Astrocyte of the cerebellum (primary cell): ENCODE results near the gene REV3L.

Source experiments
- DNase-seq: peaks from one replicate; pipeline ENCODE4 v3.0.0-alpha.2; 2011; ENCODE audit warnings: low read depth
- H3K4me3 ChIP-seq: 2 replicates; pipeline ENCODE4 v1.5.1; 2011; ENCODE audit warnings: mild to moderate bottlenecking, low read depth, low read length, moderate library complexity
- in situ Hi-C: cut with HindIII; loops from 2 replicates; pipeline ENCODE4 v1.10.0; 2017; ENCODE audit warnings: low sequenced_read_pairs
- TF ChIP-seq, protein P1 (sequence below): IDR thresholded peaks from 2 replicates; pipeline ENCODE4 v1.5.1; 2012; ENCODE audit warnings: low read length, low read depth, moderate library complexity, mild to moderate bottlenecking; ENCODE audit errors: missing control alignments

Gene REV3L

DNA sequence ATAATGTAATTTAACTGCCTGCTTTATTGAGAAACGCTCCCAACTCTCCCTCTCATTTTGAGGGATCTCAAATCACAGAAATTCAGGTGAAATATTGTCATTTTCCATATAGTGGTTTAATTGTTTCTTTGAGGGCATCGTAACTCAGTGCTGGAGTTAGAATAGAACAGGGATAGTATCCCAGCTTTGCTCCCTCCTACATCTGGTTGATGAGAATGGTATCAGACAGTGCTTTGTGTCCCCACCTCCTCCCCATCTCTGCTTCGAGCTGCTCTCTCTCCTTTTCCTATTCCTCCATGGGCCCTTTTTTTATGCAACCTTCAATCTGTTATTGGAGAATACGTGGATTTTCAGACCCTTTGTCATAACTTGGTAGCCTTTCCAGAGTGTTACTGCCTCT lies 41.2 kb upstream of the REV3L start:
- DNase-seq = no peak
- no peak overlapping the region for H3K4me3 ChIP-seq
- in situ Hi-C loops = no loop called here
- TF ChIP-seq, protein P1, sequence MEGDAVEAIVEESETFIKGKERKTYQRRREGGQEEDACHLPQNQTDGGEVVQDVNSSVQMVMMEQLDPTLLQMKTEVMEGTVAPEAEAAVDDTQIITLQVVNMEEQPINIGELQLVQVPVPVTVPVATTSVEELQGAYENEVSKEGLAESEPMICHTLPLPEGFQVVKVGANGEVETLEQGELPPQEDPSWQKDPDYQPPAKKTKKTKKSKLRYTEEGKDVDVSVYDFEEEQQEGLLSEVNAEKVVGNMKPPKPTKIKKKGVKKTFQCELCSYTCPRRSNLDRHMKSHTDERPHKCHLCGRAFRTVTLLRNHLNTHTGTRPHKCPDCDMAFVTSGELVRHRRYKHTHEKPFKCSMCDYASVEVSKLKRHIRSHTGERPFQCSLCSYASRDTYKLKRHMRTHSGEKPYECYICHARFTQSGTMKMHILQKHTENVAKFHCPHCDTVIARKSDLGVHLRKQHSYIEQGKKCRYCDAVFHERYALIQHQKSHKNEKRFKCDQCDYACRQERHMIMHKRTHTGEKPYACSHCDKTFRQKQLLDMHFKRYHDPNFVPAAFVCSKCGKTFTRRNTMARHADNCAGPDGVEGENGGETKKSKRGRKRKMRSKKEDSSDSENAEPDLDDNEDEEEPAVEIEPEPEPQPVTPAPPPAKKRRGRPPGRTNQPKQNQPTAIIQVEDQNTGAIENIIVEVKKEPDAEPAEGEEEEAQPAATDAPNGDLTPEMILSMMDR = no peak

DNA sequence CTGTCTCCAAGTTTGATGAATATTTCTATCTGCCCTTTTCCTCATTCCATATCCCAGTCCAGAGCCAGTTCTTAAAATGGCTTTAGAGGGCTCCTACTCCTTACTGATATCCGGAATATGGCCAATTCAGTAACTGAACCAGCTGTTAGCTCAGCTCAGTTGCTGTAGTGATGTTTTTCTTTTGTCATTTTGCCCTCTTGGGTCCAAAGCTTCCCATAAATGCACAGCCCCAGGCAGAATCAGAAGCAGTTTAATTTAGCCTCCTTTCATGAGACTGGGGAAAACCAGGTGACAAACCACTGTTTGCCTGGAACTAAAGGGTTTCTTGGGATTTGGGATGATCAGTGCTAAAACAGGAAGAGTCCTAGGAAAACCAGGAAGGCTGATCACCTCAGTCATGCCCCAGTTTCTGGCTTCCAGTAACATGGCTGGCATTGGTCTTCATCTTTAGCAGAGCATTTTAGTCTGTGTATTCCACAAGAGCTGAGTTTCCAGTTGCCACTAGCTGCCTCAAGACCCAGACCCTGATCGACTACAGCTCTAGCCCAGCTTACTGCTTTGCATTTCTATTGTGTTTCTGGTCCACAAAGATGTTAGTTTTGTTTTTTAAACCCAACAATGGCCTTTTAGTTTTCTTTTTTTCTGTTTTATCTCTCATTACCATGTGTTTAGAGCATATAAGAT lies 40.6 kb upstream of the REV3L start:
- in situ Hi-C loops = no loop called here
- TF ChIP-seq, protein P1 = no peak
- H3K4me3 ChIP-seq = no peak overlapping the region
- no peak for DNase-seq

DNA sequence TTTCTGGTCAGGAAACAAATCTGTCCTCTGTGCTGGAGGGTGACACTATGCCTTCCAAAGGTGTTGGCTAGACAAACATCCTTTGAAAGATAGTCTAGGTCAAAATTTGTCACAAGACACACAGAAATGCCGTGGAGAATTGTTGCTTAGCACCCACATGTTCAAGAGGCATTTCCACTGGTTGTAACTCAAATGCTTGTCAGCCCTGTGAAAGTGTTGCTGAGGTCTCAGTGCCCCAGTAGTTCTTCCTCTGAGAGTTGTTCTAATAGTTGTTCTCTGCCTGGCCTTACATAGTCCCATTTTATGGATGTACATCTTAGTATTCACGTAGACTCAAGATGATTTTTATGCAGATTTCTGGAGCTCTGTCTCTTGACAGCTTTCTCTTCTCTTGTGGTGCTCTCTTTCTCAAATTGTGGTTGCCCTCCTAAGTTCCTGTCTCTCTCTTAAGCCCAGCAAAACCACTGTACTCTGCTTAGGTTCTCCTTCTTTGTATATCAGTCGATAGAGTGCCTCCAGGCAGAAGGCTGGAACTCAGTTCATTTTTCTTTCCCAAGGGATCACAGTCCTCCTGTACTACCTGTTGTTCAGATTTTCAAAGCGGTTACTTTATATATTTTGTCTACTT lies 39.5 kb upstream of the REV3L start:
- TF ChIP-seq, protein P1 = no peak
- no peak overlapping the region for H3K4me3 ChIP-seq
- DNase-seq = no peak
- in situ Hi-C loops = no loop called here

DNA sequence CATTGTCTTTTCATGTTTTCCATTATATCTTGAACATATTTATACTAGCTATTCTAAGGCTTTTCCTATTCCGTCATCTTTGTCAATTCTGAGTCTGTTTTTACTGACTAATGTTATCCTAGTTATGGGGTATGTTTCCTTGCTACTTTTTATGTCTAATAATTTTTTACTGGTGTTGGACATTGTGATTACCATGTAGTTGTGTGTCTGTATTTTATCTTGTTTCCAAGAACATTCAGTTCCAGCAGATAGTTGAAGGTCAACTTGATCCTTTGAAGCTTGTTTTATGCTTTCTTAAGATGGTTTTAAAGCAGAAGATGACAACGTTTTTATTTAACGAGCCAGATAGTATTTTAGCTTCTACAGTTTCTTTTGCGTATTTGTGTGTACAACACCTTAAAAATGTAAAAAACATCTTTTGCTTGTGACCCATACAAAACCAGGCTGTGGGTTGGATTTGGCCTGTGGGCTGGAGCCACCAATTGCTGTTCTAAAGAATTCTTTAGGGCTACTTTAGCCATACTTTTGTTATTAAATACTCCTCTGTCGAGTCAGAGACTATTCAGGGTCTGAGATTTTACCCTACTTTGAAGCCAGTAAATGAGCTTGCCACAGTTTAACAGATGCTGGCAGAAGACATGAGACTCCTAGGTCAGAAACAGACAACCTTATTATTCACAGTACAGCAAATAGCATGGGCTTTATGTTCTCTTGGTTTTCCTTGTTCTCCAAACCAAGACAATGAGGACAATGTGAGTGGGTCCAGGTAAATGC lies 38.7 kb upstream of the REV3L start:
- no peak overlapping the region for H3K4me3 ChIP-seq
- TF ChIP-seq, protein P1 = no peak
- in situ Hi-C loops = no loop called here
- no peak for DNase-seq

DNA sequence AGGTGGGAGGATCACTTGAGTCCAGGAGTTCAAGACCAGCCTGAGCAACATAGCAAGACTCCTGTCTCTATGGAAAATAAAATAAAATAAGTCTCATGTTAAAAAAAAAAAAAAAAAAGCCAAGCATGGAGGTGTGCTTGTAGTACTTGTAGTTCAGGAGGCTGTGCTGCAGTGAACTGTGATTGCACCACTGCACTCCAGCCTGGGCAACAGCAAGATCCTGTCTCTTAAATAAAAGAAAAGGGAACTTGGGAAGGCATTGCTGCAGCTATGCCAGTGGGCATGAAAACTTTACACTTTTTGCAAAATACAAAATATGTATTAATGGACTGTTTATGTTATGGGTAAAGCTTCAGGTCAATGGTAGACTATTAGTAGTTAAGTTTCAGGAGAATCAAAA lies 37.5 kb upstream of the REV3L start:
- in situ Hi-C loops = no loop called here
- no peak overlapping the region for H3K4me3 ChIP-seq
- TF ChIP-seq, protein P1 = no peak
- DNase-seq = no peak

DNA sequence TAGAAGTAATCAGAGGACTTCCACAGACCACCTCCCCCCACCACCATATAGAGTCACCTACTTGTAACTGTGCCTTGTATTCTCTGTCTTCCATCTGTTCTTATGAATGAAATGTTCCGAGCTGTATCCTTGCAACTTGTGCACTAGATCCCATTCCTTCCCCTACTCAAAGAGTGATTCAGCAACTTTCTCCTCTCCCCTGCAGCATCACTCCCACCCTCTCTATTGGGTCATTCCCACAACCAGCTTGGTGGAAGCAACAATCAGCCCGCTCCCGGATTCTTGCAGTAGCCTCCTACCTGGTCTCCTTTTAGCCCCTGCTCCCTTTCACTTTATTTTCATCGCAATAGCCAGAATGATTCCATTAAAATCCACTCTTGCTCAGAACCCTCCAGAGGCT lies 34.9 kb upstream of the REV3L start:
- TF ChIP-seq, protein P1 = no peak
- in situ Hi-C loops = no loop called here
- no peak overlapping the region for H3K4me3 ChIP-seq
- no peak for DNase-seq
